Calu3 (cell line): Measurements from ENCODE around the gene HJURP. TPM values are rescaled to one million over a fixed set of nuclear protein-coding genes. Genes with fewer than 3 reads are reported as not detected.

Experiments used
- BruUV-seq: library from RNA; stranded (reverse); fragments of 400-500 nt; replicated peaks from 2 replicates; lab custom pipeline; 2021; lab: Mats Ljungman, UMichigan
- CTCF ChIA-PET: fragments of 300-600 bp; sonication (Branson Sonifier 250); formaldehyde crosslinking; loops from one replicate; lab custom pipeline; 2022; ENCODE audit warnings: antibody characterized with exemption; lab: Charles Lee
- DNase-seq: peaks from one replicate; pipeline ENCODE4 v3.0.0; 2022
- H3K27ac Mint-ChIP-seq: one replicate; pipeline ENCODE4 v1.8.0; 2022; ENCODE audit warnings: mixed read lengths; ENCODE audit not compliant: unreplicated experiment
- H3K27me3 Mint-ChIP-seq: one replicate; pipeline ENCODE4 v1.8.0; 2022; ENCODE audit warnings: mixed read lengths; ENCODE audit not compliant: unreplicated experiment
- H3K36me3 Mint-ChIP-seq: one replicate; pipeline ENCODE4 v1.8.0; 2022; ENCODE audit warnings: mild to moderate bottlenecking, moderate library complexity, mixed read lengths; ENCODE audit not compliant: insufficient read depth, unreplicated experiment
- H3K4me1 Mint-ChIP-seq: one replicate; pipeline ENCODE4 v1.8.0; 2022; ENCODE audit warnings: mild to moderate bottlenecking, low read depth, mixed read lengths; ENCODE audit not compliant: unreplicated experiment
- H3K4me3 Mint-ChIP-seq: one replicate; pipeline ENCODE4 v1.8.0; 2022; ENCODE audit warnings: mild to moderate bottlenecking, low read depth, moderate library complexity, mixed read lengths; ENCODE audit not compliant: unreplicated experiment
- H3K9me3 Mint-ChIP-seq: one replicate; pipeline ENCODE4 v1.8.0; 2022; ENCODE audit warnings: low read depth, mixed read lengths; ENCODE audit not compliant: unreplicated experiment
- CTCF ChIP-seq: fragments of 200-600 bp; IDR thresholded peaks from one replicate; pipeline ENCODE4 v1.8.0; 2022; ENCODE audit warnings: antibody characterized with exemption; ENCODE audit not compliant: unreplicated experiment
- intact Hi-C: fragments of 100-400 bp; cut with micrococcal nuclease; formaldehyde crosslinking; loops from one replicate; pipeline ENCODE4 v1.10.0; 2022; ENCODE audit not compliant: unreplicated experiment
- total RNA-seq: library from RNA; stranded (reverse); gene quantifications from 2 replicates; pipeline ENCODE4 v1.2.3, GENCODE V29; 2022

The HJURP gene
- total RNA-seq, 1 experiment from 2014 or later = 71.0 TPM

GRCh38 chr2:233832869-233833311 lies 21.4 kb downstream of the HJURP start:
- Mint-ChIP-seq H3K9me3 (no peaks in the 10 kb centered on the region), H3K27me3 (no peaks in the 10 kb centered on the region), H3K36me3 (peaks cover 37% of the 10 kb centered on the region), H3K4me1 (peaks cover 14% of the 10 kb centered on the region), H3K27ac (no peak overlapping the region), H3K4me3 (no peak overlapping the region)
- DNase-seq = peak; percentile 69
- BruUV-seq = no TSS peak
- CTCF ChIA-PET = interaction anchor here (0.6 to 1.5 kb wide), 9 partner anchors 8 to 485 kb away, joined by 3 to 8 read pairs (median 4); no protein-coding TSS in a partner anchor
- intact Hi-C loops = loop anchor here (5.0 to 10.0 kb wide), 5 partner anchors 128 to 431 kb away; partner anchors contain the start of gene USP40
- TF ChIP-seq CTCF = peak; percentile 66

- CTCF ChIA-PET = interaction anchor here (0.7 to 1.5 kb wide), 8 partner anchors 8 to 428 kb away, joined by 3 to 8 read pairs (median 4); no protein-coding TSS in a partner anchor
- Mint-ChIP-seq H3K36me3 (peaks cover 36% of the 10 kb centered on the region), H3K27ac (no peak overlapping the region), H3K4me1 (peaks cover 13% of the 10 kb centered on the region), H3K27me3 (no peaks in the 10 kb centered on the region), H3K9me3 (no peaks in the 10 kb centered on the region), H3K4me3 (no peak overlapping the region)
- DNase-seq = no peak
- no TSS peak for BruUV-seq
- intact Hi-C loops = loop anchor here (5.0 to 10.0 kb wide), 5 partner anchors 128 to 430 kb away; partner anchors contain the start of gene USP40
- TF ChIP-seq CTCF = no peak
Measured at GRCh38 chr2:233832414-233832813, 21.9 kb downstream of the HJURP start.

GRCh38 chr2:233831861-233832260 lies 22.5 kb downstream of the HJURP start:
- Mint-ChIP-seq H3K27me3 (no peaks in the 10 kb centered on the region), H3K4me1 (peaks cover 13% of the 10 kb centered on the region), H3K36me3 (peaks cover 30% of the 10 kb centered on the region), H3K4me3 (no peak overlapping the region), H3K27ac (no peak overlapping the region), H3K9me3 (no peaks in the 10 kb centered on the region)
- no peak for DNase-seq
- CTCF ChIA-PET = interaction anchor here (0.9 to 1.5 kb wide), 4 partner anchors 11 to 428 kb away, joined by 4 to 6 read pairs (median 4); no protein-coding TSS in a partner anchor
- no peak for TF ChIP-seq CTCF
- BruUV-seq = no TSS peak
- intact Hi-C loops = loop anchor here (5.0 to 10.0 kb wide), 5 partner anchors 127 to 430 kb away; partner anchors contain the start of gene USP40

- no peak for TF ChIP-seq CTCF
- no peak overlapping the region for H3K4me3 Mint-ChIP-seq
- no peak overlapping the region for H3K27ac Mint-ChIP-seq
- intact Hi-C loops = loop anchor here (5.0 to 10.0 kb wide), 5 partner anchors 126 to 429 kb away; partner anchors contain the start of gene USP40
- H3K27me3 Mint-ChIP-seq = no peaks in the 10 kb centered on the region
- no peak for DNase-seq
- H3K9me3 Mint-ChIP-seq = no peaks in the 10 kb centered on the region
- CTCF ChIA-PET = no interaction called here
- peaks cover 13% of the 10 kb centered on the region for H3K4me1 Mint-ChIP-seq
- no TSS peak for BruUV-seq
- peaks cover 24% of the 10 kb centered on the region for H3K36me3 Mint-ChIP-seq
Measured at GRCh38 chr2:233831011-233831721, 23.2 kb downstream of the HJURP start.
